HEK293 (cell line): ENCODE data around the gene MSL2.

ENCODE experiments used
- CTCF ChIA-PET: fragments of 350-600 bp; formaldehyde crosslinking; extraction: SDS; loops from one replicate; lab custom pipeline; 2021; ENCODE audit warnings: antibody characterized with exemption; lab: Yijun Ruan, JAX
- POLR2A ChIA-PET: fragments of 300-600 bp; formaldehyde crosslinking; extraction: SDS; loops from one replicate; lab custom pipeline; 2020; ENCODE audit warnings: antibody characterized with exemption, inconsistent platforms; lab: Yijun Ruan, JAX
- H3K27ac ChIP-seq: fragments of 200-500 bp; sonication (Bioruptor generic); 2 replicates; pipeline ENCODE4 v1.5.1; 2014; ENCODE audit warnings: low read depth, low read length, control low read depth, inconsistent platforms; ENCODE audit errors: extremely low read depth
- H3K36me3 ChIP-seq, 2 experiments: fragments of 200-500 bp in 1 of 2; sonication (Bioruptor generic) in 1 of 2; 1 replicate in 1 of 2; 2 replicates in 1 of 2; pipeline ENCODE4 v1.5.1; 2014 to 2017; ENCODE audit warnings: inconsistent platforms in 2 of 2, low read length in 2 of 2; ENCODE audit not compliant: control insufficient read depth in 2 of 2, insufficient read depth in 1 of 2
- H3K4me1 ChIP-seq: fragments of 200-500 bp; sonication (Bioruptor generic); 2 replicates; pipeline ENCODE4 v1.5.1; 2014; ENCODE audit warnings: mild to moderate bottlenecking, low read length, inconsistent platforms; ENCODE audit not compliant: control insufficient read depth, insufficient read depth
- H3K4me3 ChIP-seq: 2 replicates; pipeline ENCODE4 v1.5.1; 2011; ENCODE audit warnings: low read depth, mild to moderate bottlenecking, control low read depth, low read length, moderate library complexity
- H3K9me3 ChIP-seq: fragments of 200-500 bp; sonication (Bioruptor generic); 2 replicates; pipeline ENCODE4 v1.5.1; 2014; ENCODE audit warnings: low read depth, low read length, inconsistent platforms; ENCODE audit not compliant: control insufficient read depth, insufficient read depth
- GLIS2 ChIP-seq: fragments of 450-650 bp; formaldehyde crosslinking; IDR thresholded peaks from 2 replicates; pipeline ENCODE4 v1.5.1; 2016; ENCODE audit warnings: missing biosample characterization, missing genetic modification characterization
- HOXA7 ChIP-seq: sonication (generic); formaldehyde crosslinking; IDR thresholded peaks from 2 replicates; pipeline ENCODE4 v1.8.1; 2022; ENCODE audit warnings: missing genetic modification reagents, borderline replicate concordance
- HOXD13 ChIP-seq: sonication (generic); formaldehyde crosslinking; IDR thresholded peaks from 2 replicates; pipeline ENCODE4 v1.8.0; 2022; ENCODE audit warnings: missing genetic modification reagents, borderline replicate concordance
- KLF1 ChIP-seq: fragments of 450-650 bp; formaldehyde crosslinking; IDR thresholded peaks from 2 replicates; pipeline ENCODE4 v1.5.1; 2016; ENCODE audit warnings: missing biosample characterization, missing genetic modification characterization
- ZBTB17 ChIP-seq: fragments of 450-650 bp; formaldehyde crosslinking; IDR thresholded peaks from 2 replicates; pipeline ENCODE4 v1.5.1; 2016; ENCODE audit warnings: missing biosample characterization, missing genetic modification characterization
- ZNF133 ChIP-seq: fragments of 450-650 bp; formaldehyde crosslinking; IDR thresholded peaks from 2 replicates; pipeline ENCODE4 v1.5.1; 2016; ENCODE audit warnings: missing biosample characterization, missing genetic modification characterization
- ZNF138 ChIP-seq: fragments of 450-650 bp; formaldehyde crosslinking; IDR thresholded peaks from 2 replicates; pipeline ENCODE4 v1.5.1; 2016; ENCODE audit warnings: missing biosample characterization, missing genetic modification characterization, borderline replicate concordance
- ZNF175 ChIP-seq: fragments of 450-650 bp; formaldehyde crosslinking; IDR thresholded peaks from 2 replicates; pipeline ENCODE4 v1.5.1; 2016; ENCODE audit warnings: missing biosample characterization, missing genetic modification characterization
- ZNF335 ChIP-seq: fragments of 450-650 bp; formaldehyde crosslinking; conservative IDR thresholded peaks from 2 replicates; pipeline ENCODE4 v1.5.1; 2016; ENCODE audit warnings: missing biosample characterization, missing genetic modification characterization
- ZNF394 ChIP-seq: fragments of 450-650 bp; formaldehyde crosslinking; IDR thresholded peaks from 2 replicates; pipeline ENCODE4 v1.5.1; 2016; ENCODE audit warnings: missing biosample characterization, missing genetic modification characterization, mild to moderate bottlenecking, moderate library complexity, borderline replicate concordance
- ZNF521 ChIP-seq: fragments of 450-650 bp; formaldehyde crosslinking; IDR thresholded peaks from 2 replicates; pipeline ENCODE4 v1.5.1; 2017; ENCODE audit warnings: missing biosample characterization, mild to moderate bottlenecking, missing genetic modification characterization
- ZNF529 ChIP-seq: fragments of 450-650 bp; formaldehyde crosslinking; IDR thresholded peaks from 2 replicates; pipeline ENCODE4 v1.5.1; 2017; ENCODE audit warnings: missing genetic modification characterization, missing biosample characterization; ENCODE audit not compliant: insufficient replicate concordance
- ZNF530 ChIP-seq: fragments of 450-650 bp; formaldehyde crosslinking; IDR thresholded peaks from 2 replicates; pipeline ENCODE4 v1.5.1; 2016; ENCODE audit warnings: low read depth, missing biosample characterization, missing genetic modification characterization
- ZNF600 ChIP-seq: fragments of 450-650 bp; formaldehyde crosslinking; IDR thresholded peaks from 2 replicates; pipeline ENCODE4 v1.5.1; 2016; ENCODE audit warnings: missing biosample characterization, missing genetic modification characterization
- ZNF621 ChIP-seq: fragments of 450-650 bp; formaldehyde crosslinking; IDR thresholded peaks from 2 replicates; pipeline ENCODE4 v1.5.1; 2017; ENCODE audit warnings: missing biosample characterization, missing genetic modification characterization
- ZNF76 ChIP-seq: fragments of 450-650 bp; formaldehyde crosslinking; IDR thresholded peaks from 2 replicates; pipeline ENCODE4; 2016; ENCODE audit warnings: low read depth, missing biosample characterization, missing genetic modification characterization, borderline replicate concordance
- ZNF777 ChIP-seq: fragments of 450-650 bp; formaldehyde crosslinking; IDR thresholded peaks from 2 replicates; pipeline ENCODE4 v1.5.1; 2017; ENCODE audit warnings: missing biosample characterization, missing genetic modification characterization, borderline replicate concordance
- TF ChIP-seq, protein P1 (sequence below): fragments of 450-650 bp; formaldehyde crosslinking; IDR thresholded peaks from 2 replicates; pipeline ENCODE4 v1.5.1; 2016; ENCODE audit warnings: missing biosample characterization, missing genetic modification characterization
- TF ChIP-seq, protein P2 (sequence below): fragments of 450-650 bp; formaldehyde crosslinking; IDR thresholded peaks from 2 replicates; pipeline ENCODE4 v1.5.1; 2017; ENCODE audit warnings: missing biosample characterization, mild to moderate bottlenecking, missing genetic modification characterization, moderate library complexity
- TF ChIP-seq, protein P3 (sequence below): fragments of 450-650 bp; formaldehyde crosslinking; IDR thresholded peaks from 2 replicates; pipeline ENCODE4 v1.5.1; 2016; ENCODE audit warnings: missing biosample characterization, missing genetic modification characterization
- TF ChIP-seq, protein P4 (sequence below): fragments of 450-650 bp; formaldehyde crosslinking; IDR thresholded peaks from 2 replicates; pipeline ENCODE4 v1.5.1; 2016; ENCODE audit warnings: missing biosample characterization, missing genetic modification characterization
- TF ChIP-seq, protein P5 (sequence below): fragments of 450-650 bp; formaldehyde crosslinking; IDR thresholded peaks from 2 replicates; pipeline ENCODE4 v1.5.1; 2017; ENCODE audit warnings: missing biosample characterization, missing genetic modification characterization
- TF ChIP-seq, protein P6 (sequence below): fragments of 450-650 bp; formaldehyde crosslinking; IDR thresholded peaks from 2 replicates; pipeline ENCODE4 v1.5.1; 2016; ENCODE audit warnings: missing biosample characterization, missing genetic modification characterization, borderline replicate concordance

MSL2 gene

DNA sequence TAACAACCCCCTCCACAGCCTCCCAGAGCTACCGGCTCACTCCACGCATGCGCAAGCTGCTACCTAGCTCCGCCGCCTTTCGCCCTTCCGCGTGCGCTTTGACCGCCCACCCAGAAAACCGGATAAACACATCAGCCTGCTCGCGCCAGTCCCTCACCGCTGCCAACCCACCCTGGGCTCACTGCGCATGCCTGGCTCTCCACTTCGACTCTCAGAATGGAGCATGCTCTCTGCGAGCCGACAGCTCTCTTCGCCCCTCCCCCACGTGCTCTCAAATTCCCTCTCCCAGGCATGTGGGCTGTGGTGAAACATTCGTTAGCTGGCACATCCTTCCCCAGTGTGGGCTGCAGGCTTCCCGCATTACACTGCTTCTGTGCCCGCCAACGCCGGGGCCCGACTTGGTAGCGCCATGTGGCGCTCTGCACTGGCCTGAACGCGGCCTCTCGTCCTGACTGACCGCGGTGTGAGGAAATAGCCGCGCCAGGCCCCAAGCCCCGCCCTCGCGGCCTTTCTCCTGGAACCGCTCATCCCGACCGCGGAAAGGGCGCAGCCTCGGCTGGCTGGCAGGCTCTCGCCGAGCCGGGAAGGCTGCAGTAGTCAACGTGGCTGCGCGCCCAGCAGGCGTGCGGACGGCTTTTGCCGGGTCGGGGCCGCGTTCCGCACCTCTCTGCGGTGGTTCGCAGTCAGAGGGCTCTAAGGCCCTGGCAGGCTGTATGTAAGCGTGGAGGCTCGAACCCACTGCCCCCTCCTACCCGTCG is 445 bp upstream of the MSL2 start (continued):
- no peak; the same call in 1 of the 2 replicates for TF ChIP-seq KLF1 (tag by site-specific recombination)
- TF ChIP-seq, protein P1, sequence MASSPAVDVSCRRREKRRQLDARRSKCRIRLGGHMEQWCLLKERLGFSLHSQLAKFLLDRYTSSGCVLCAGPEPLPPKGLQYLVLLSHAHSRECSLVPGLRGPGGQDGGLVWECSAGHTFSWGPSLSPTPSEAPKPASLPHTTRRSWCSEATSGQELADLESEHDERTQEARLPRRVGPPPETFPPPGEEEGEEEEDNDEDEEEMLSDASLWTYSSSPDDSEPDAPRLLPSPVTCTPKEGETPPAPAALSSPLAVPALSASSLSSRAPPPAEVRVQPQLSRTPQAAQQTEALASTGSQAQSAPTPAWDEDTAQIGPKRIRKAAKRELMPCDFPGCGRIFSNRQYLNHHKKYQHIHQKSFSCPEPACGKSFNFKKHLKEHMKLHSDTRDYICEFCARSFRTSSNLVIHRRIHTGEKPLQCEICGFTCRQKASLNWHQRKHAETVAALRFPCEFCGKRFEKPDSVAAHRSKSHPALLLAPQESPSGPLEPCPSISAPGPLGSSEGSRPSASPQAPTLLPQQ, result peak; percentile 90; the same call in 1 of the 2 replicates

DNA sequence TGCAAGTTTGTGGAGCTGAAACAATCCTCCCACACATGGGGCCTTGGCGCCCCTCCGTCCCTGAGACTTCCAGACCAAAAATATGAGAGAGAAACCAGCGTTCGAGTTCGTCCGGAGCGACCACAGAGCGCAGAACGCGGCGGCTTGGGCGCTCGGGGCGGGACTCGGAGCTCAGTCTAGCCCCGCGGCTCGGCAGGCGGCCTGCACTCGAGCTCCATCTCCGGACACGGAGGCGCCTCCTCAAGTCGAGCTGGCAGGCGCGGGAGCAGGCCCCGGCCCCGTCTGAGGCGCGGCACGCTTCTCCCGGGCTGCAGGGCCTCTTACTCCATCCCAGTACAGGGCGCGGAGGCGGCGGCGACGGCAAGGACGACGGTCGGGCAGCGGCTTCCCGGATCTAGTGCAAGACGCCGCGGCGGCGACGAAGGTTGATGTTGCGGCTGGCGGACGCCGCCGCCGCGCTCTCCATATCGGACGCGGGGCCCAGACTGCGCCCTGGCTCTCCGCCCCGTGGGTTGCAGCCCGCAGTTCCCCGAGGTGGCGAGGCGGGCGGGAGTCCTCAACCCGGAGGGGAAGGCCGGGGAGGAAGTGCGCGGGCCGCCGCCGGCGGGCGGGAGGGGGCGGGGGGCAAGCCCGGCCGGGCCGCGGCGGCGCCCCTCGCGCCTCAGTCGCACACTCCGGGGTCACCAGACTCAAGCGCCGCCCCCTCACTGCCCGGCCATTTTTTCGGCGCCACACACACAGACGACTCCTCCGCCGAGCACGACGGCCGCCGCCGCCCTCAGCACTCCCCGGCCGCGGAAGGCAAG is 674 bp downstream of the MSL2 start:
- Histone ChIP-seq H3K4me3 (peak overlapping the region; percentile 83), H3K9me3 (no peaks in the 10 kb centered on the region), H3K27ac (peak overlapping the region; percentile 99), H3K36me3 (peaks cover 0 to 9% of the 10 kb centered on the region in 2 experiments; a peak in 1 of 3 replicates), H3K4me1 (no peaks in the 10 kb centered on the region; the same call in 1 of the 2 replicates)
- POLR2A ChIA-PET, result interaction anchor here (0.6 to 2.7 kb wide), 9 partner anchors 7 to 1709 kb away, joined by 3 to 24 read pairs (median 7); partner anchors contain the start of genes ANAPC13, CEP63, NCK1 and STAG1
- CTCF ChIA-PET, result no interaction called here
- TF ChIP-seq ZNF76 (tag by site-specific recombination) (no peak), ZNF394 (peak; percentile 49; the same call in 1 of the 2 replicates), HOXA7 (CRISPR knock-in tag) (no peak), ZNF529 (tag by site-specific recombination) (no peak), ZNF335 (peak; percentile 27; the same call in 1 of the 2 replicates), ZNF521 (no peak), HOXD13 (CRISPR knock-in tag) (no peak), ZNF138 (no peak), ZNF621 (tag by site-specific recombination) (no peak), ZNF175 (tag by site-specific recombination) (no peak), ZNF777 (tag by site-specific recombination) (0 out of 2 replicates have a peak, but pooled peaks have one; percentile 42), ZNF133 (tag by site-specific recombination) (no peak), ZNF530 (tag by site-specific recombination) (no peak), GLIS2 (tag by site-specific recombination) (no peak), ZNF600 (tag by site-specific recombination) (peak; percentile 69), ZBTB17 (peak; percentile 89)
- TF ChIP-seq, protein P2, sequence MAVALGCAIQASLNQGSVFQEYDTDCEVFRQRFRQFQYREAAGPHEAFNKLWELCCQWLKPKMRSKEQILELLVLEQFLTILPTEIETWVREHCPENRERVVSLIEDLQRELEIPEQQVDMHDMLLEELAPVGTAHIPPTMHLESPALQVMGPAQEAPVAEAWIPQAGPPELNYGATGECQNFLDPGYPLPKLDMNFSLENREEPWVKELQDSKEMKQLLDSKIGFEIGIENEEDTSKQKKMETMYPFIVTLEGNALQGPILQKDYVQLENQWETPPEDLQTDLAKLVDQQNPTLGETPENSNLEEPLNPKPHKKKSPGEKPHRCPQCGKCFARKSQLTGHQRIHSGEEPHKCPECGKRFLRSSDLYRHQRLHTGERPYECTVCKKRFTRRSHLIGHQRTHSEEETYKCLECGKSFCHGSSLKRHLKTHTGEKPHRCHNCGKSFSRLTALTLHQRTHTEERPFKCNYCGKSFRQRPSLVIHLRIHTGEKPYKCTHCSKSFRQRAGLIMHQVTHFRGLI, result no peak
- TF ChIP-seq, protein P3, sequence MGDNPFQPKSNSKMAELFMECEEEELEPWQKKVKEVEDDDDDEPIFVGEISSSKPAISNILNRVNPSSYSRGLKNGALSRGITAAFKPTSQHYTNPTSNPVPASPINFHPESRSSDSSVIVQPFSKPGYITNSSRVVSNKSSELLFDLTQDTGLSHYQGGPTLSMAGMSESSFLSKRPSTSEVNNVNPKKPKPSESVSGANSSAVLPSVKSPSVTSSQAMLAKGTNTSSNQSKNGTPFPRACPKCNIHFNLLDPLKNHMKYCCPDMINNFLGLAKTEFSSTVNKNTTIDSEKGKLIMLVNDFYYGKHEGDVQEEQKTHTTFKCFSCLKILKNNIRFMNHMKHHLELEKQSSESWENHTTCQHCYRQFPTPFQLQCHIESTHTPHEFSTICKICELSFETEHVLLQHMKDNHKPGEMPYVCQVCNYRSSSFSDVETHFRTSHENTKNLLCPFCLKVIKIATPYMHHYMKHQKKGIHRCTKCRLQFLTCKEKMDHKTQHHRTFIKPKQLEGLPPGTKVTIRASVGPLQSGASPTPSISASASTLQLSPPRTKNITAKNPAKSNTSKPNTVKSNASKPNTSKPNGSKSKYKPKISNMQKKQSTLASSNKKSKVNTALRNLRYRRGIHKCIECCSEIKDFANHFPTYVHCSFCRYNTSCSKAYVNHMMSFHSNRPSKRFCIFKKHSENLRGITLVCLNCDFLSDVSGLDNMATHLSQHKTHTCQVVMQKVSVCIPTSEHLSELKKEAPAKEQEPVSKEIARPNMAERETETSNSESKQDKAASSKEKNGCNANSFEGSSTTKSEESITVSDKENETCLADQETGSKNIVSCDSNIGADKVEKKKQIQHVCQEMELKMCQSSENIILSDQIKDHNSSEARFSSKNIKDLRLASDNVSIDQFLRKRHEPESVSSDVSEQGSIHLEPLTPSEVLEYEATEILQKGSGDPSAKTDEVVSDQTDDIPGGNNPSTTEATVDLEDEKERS, result no peak
- TF ChIP-seq, protein P4, sequence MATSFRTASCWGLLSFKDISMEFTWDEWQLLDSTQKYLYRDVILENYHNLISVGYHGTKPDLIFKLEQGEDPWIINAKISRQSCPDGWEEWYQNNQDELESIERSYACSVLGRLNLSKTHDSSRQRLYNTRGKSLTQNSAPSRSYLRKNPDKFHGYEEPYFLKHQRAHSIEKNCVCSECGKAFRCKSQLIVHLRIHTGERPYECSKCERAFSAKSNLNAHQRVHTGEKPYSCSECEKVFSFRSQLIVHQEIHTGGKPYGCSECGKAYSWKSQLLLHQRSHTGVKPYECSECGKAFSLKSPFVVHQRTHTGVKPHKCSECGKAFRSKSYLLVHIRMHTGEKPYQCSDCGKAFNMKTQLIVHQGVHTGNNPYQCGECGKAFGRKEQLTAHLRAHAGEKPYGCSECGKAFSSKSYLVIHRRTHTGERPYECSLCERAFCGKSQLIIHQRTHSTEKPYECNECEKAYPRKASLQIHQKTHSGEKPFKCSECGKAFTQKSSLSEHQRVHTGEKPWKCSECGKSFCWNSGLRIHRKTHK (tag by site-specific recombination), result no peak
- TF ChIP-seq, protein P5, sequence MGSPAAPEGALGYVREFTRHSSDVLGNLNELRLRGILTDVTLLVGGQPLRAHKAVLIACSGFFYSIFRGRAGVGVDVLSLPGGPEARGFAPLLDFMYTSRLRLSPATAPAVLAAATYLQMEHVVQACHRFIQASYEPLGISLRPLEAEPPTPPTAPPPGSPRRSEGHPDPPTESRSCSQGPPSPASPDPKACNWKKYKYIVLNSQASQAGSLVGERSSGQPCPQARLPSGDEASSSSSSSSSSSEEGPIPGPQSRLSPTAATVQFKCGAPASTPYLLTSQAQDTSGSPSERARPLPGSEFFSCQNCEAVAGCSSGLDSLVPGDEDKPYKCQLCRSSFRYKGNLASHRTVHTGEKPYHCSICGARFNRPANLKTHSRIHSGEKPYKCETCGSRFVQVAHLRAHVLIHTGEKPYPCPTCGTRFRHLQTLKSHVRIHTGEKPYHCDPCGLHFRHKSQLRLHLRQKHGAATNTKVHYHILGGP (tag by site-specific recombination), result no peak
- TF ChIP-seq, protein P6, sequence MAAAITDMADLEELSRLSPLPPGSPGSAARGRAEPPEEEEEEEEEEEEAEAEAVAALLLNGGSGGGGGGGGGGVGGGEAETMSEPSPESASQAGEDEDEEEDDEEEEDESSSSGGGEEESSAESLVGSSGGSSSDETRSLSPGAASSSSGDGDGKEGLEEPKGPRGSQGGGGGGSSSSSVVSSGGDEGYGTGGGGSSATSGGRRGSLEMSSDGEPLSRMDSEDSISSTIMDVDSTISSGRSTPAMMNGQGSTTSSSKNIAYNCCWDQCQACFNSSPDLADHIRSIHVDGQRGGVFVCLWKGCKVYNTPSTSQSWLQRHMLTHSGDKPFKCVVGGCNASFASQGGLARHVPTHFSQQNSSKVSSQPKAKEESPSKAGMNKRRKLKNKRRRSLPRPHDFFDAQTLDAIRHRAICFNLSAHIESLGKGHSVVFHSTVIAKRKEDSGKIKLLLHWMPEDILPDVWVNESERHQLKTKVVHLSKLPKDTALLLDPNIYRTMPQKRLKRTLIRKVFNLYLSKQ (tag by site-specific recombination), result no peak
